Retinal pigment epithelial cell (primary cell): ENCODE data around the gene EFCAB8.

Experiments
- DNase-seq: peaks from one replicate; pipeline ENCODE4 v3.0.0-alpha.2; 2010; ENCODE audit warnings: low read depth
- H3K4me3 ChIP-seq: 2 replicates; pipeline ENCODE4 v1.5.1; 2011; ENCODE audit warnings: mild to moderate bottlenecking, low read length, control low read depth, moderate library complexity
- TF ChIP-seq, protein P1 (sequence below): conservative IDR thresholded peaks from 2 replicates; pipeline ENCODE4 v1.5.1; 2011; ENCODE audit warnings: low read depth, low read length, control low read depth, inconsistent platforms

Gene EFCAB8

DNA sequence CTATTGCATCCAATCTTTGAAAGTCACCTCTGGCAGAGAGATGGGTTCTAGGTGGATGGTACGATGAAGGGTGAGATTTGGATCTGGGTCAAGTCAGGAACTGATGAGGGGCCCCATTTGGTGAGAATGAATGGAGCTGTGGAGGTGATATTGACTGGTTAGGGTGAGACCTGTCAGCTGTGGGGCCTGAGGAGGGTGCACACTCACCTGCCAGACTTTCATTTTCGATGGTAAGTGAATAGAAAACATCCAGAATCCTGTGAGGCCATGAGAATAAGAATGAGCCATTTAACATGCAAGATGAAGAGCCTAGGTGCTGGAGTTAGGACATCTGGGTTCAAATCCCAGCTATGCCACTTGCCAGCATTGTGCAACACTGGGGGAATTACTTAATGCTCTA lies 138.7 kb downstream of the EFCAB8 start:
- TF ChIP-seq, protein P1, sequence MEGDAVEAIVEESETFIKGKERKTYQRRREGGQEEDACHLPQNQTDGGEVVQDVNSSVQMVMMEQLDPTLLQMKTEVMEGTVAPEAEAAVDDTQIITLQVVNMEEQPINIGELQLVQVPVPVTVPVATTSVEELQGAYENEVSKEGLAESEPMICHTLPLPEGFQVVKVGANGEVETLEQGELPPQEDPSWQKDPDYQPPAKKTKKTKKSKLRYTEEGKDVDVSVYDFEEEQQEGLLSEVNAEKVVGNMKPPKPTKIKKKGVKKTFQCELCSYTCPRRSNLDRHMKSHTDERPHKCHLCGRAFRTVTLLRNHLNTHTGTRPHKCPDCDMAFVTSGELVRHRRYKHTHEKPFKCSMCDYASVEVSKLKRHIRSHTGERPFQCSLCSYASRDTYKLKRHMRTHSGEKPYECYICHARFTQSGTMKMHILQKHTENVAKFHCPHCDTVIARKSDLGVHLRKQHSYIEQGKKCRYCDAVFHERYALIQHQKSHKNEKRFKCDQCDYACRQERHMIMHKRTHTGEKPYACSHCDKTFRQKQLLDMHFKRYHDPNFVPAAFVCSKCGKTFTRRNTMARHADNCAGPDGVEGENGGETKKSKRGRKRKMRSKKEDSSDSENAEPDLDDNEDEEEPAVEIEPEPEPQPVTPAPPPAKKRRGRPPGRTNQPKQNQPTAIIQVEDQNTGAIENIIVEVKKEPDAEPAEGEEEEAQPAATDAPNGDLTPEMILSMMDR: no peak
- DNase-seq: no peak
- no peak overlapping the region for H3K4me3 ChIP-seq

DNA sequence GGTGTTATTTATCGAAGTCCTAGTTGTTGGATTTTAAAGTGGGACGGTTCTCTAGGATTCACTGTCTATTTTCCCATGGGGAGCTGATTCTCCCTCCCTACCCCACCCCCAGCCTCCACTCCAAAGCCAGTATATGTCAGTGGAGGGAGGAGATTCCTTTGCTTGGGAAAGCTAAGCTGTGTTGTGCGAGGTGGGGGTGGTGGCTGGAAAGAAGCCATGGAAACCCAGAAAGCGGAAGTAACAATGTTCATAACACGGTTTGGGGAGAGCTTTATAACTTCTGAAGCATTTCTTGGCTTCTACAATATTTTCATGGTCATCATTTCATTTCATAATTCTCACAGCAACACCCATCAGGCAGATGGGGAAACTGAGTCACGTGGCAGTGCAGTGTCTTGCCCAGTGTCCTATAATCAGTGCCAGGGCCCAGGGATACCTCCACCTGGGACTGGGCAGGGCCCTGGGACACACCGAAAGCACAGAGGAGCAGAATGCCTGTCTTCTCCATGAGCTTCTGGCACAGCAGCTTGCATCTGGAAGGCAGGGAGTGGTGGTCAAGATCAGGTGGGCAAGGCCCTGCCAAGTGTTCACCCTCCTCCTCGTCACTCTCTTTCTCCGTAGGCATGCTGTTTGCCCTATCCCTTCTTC lies 141.0 kb downstream of the EFCAB8 start:
- TF ChIP-seq, protein P1: no peak
- no peak overlapping the region for H3K4me3 ChIP-seq
- DNase-seq: peak; percentile 50

DNA sequence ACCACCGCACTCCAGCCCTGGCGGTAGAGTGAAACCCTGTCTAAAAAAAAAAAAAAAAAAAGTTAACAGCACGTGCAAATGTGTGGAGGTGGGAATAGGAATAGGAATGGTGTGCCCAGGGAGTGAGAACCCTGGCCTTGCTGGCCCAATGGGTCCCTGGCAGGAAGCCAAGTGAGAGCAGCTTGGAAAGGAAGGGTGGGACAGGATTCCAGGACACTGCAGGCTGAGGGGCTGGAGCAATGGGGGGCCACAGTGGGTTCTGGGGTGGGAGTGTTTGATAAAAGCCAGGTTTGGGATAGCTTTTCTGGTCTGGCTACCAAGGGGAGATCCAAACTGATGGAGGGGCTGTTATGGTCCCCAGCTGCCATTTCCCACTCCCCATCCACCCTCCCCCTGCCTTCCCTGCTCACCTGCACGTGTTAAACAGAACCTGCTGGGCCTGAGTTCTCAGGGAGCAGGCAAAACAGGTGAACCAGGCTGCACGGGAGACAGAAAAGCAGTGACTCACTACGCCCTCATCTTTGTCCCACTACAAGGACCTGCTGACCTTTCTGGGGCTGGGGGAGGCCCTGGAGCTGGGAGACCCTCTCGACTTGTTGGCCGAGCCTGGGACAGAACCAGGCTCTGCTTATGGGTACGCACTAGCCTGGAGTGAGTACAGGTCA lies 142.2 kb downstream of the EFCAB8 start:
- TF ChIP-seq, protein P1: no peak
- no peak overlapping the region for H3K4me3 ChIP-seq
- DNase-seq: no peak

DNA sequence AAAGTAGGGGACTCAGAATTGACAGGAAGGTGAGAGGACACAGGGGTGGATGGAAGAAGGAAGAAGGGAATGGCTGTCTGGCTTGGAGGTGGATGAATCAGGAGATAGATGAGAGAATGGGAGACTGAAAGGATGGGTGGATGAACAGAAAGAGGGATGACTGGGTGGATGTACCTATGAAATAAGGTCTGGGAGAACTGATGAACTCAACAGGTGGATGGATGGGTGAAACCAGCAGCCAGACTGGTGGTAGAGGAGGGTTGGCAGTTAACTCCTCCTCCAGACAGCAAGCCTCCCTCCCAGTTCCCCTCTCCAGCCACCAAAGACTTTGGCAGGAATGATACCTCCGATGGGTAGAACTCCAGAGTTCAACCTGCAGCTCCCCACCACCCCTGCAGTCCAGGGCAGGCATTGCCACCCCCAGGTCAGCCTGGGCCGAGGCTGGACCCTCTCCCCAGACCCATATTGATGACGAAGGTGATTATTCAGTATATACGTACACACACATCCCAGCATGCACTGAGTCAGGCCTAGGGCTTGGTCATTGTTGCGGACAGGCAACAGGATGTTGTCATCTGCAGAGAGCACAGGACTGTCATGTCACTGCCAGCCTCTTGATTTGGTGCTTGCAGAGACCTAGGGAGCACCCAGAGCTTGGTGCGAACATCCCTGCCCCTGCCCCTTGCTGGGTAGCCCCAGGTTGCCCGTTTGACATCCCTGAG lies 143.5 kb downstream of the EFCAB8 start:
- no peak for DNase-seq
- TF ChIP-seq, protein P1: no peak
- no peak overlapping the region for H3K4me3 ChIP-seq

DNA sequence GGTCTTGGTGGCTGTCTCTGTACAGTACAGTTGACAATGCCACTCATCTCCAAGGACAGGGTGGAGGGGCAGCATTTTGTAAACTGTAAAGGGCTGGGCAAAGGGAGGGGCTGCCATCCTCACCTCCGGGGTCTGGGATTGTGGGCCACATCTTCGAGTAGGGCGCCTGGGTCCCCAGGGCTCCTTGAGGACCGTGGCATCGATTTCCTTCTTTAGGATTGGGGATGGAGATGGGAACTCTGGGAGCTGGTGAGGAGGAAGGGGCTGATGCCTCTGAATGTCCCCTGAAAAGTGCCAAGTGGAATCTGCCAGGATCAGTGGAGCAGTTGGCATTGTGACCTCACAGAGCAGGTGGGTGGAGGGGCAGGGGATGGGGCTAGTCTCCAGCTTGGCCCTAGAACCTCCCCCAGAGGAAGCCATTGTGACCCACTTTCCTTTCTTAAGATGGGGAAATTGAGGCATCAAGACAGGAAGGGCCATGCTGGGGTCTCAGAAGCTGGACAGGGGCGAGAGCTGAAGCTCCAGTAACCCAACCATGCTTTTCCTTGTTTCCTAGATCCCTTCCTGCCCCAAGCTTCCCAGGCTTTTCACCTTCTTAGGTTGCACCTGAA lies 145.5 kb downstream of the EFCAB8 start, which contains the start of gene SUN5:
SUN5 (minus strand) TSS at position 293 of the 611 bp plus-strand sequence; CDS start at position 200, 93 bp downstream.
- TF ChIP-seq, protein P1: no peak
- no peak for DNase-seq
- H3K4me3 ChIP-seq: no peak within 1 kb of the TSS

DNA sequence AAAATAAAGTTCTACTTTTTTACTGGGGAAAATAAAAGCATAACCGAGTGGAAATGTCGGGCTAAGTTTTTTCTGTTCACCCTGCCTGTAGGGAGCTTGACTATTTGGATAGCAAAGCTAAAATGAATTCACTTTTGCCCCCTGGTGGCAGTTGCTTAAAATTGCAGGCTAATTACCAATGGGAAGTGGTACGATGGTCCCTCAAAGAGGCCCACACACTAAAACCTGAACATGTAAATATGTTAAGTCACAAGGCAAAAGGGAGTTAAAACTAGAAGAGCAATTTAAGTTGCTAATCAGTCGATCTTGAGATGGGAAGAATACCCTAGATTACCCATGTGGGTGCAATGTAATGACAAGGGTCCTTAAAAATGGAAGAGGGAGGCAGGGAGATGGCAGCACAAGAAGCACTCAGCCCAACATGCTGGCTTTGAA lies 146.4 kb downstream of the EFCAB8 start:
- TF ChIP-seq, protein P1: peak; percentile 62
- no peak for DNase-seq
- no peak overlapping the region for H3K4me3 ChIP-seq
